Measurements from ENCODE around the gene HK1. TPM values are rescaled to one million over a fixed set of nuclear protein-coding genes. Genes with fewer than 3 reads are reported as not detected.

Gene HK1
- total and polyA plus RNA-seq, 2 of the 13 experiments (the other 11 are each of a cell fraction or from before 2014, with no cell fraction given) = 0.29 to 1.5 TPM

- no peak overlapping the region for H3K27ac ChIP-seq (ENCODE audit: extremely low read length, insufficient read depth, low read length)
- H3K4me1 ChIP-seq (ENCODE audit: insufficient read depth, low read length) = 0 out of 2 replicates have a peak, but pooled peaks cover 12% of the 10 kb centered on the region
- POLR2A ChIA-PET = no interaction called here
- H2AFZ ChIP-seq (ENCODE audit: low read length) = no peak overlapping the region
- FAIRE-seq (no peak), DNase-seq (ENCODE audit: low spot score) (no peak), ATAC-seq (peak; percentile 8; the same call in 2 of the 3 replicates)
- CTCF ChIA-PET (ENCODE audit: low intra/inter-chr PET ratio, low total read pairs) = no interaction called here
- no peaks in the 10 kb centered on the region for H4K20me1 ChIP-seq (ENCODE audit: insufficient read depth, low read length)
- WGBS (ENCODE audit: low lambda C conversion rate) = 29% methylated on average over 37 of the region's 73 CpGs
- peaks cover 8 to 43% of the 10 kb centered on the region in 2 experiments; a peak in 4 of 5 replicates for H3K27me3 ChIP-seq (ENCODE audit: control insufficient read depth in 1 of 2, insufficient read depth in 2 of 2, low read length in 2 of 2)
- H3K79me2 ChIP-seq (ENCODE audit: insufficient read depth, low read length) = no peaks in the 10 kb centered on the region
- no peak overlapping the region for H3K9ac ChIP-seq (ENCODE audit: insufficient read depth, low read depth, low read length)
- H3K9me3 ChIP-seq (ENCODE audit: low read length) = no peaks in the 10 kb centered on the region
- no peaks in the 10 kb centered on the region for H3K36me3 ChIP-seq (replicated peaks in 1 of 2; ENCODE audit: control insufficient read depth in 1 of 2, insufficient read depth in 2 of 2, low read length in 2 of 2)
- in situ Hi-C loops (cut with HindIII; ENCODE audit: extremely low pct_ligation_motif_present, low pct_unique_long_range_greater_than_20kb) = no loop called here
- H3K4me3 ChIP-seq (replicated peaks in 1 of 3; ENCODE audit: insufficient read depth in 1 of 3, low read depth in 2 of 3, low read length in 3 of 3) = peak overlapping the region; percentile 45 to 71 (median 59)
- no TSS peak for BruUV-seq (replicated peaks)
- H3K4me2 ChIP-seq (ENCODE audit: low read depth, low read length) = peak overlapping the region; percentile 70
- intact Hi-C loops (cut with micrococcal nuclease; ENCODE audit: unreplicated experiment) = no loop called here
- TF ChIP-seq ATF3 (CRISPR knock-in tag; IDR thresholded peaks at IDR 0.05) (no peak), ZNF343 (CRISPR knock-in tag; IDR thresholded peaks at IDR 0.05) (0 out of 2 replicates have a peak, but pooled peaks have one; percentile 17), HDAC1 (CRISPR knock-in tag; IDR thresholded peaks at IDR 0.05) (0 out of 2 replicates have a peak, but pooled peaks have one; percentile 36), EZH2 (conservative IDR thresholded peaks at IDR 0.05; ENCODE audit: low read depth, low read length) (0 out of 2 replicates have a peak, but pooled peaks have one; percentile 22), FOXM1 (CRISPR knock-in tag; IDR thresholded peaks at IDR 0.05) (no peak), ZNF670 (CRISPR knock-in tag; IDR thresholded peaks at IDR 0.05; ENCODE audit: borderline replicate concordance) (0 out of 2 replicates have a peak, but pooled peaks have one; percentile 49), ZNF501 (CRISPR knock-in tag; IDR thresholded peaks at IDR 0.05) (peak; percentile 70), HNRNPK (IDR thresholded peaks at IDR 0.05; ENCODE audit: low read depth, low read length, poor library complexity, severe bottlenecking) (peak; percentile 1), ZNF263 (CRISPR knock-in tag; IDR thresholded peaks at IDR 0.05) (peak; percentile 96), SRSF1 (optimal IDR thresholded peaks at IDR 0.05; ENCODE audit: low read depth, low read length) (no peak), ZZZ3 (CRISPR knock-in tag; IDR thresholded peaks at IDR 0.05; ENCODE audit: borderline replicate concordance) (no peak), SP2 (CRISPR knock-in tag; IDR thresholded peaks at IDR 0.05) (0 out of 2 replicates have a peak, but pooled peaks have one; percentile 34), HINFP (CRISPR knock-in tag; IDR thresholded peaks at IDR 0.05; ENCODE audit: low read depth) (no peak), IKZF1 (IDR thresholded peaks at IDR 0.05) (no peak)
- TF ChIP-seq, protein P1, sequence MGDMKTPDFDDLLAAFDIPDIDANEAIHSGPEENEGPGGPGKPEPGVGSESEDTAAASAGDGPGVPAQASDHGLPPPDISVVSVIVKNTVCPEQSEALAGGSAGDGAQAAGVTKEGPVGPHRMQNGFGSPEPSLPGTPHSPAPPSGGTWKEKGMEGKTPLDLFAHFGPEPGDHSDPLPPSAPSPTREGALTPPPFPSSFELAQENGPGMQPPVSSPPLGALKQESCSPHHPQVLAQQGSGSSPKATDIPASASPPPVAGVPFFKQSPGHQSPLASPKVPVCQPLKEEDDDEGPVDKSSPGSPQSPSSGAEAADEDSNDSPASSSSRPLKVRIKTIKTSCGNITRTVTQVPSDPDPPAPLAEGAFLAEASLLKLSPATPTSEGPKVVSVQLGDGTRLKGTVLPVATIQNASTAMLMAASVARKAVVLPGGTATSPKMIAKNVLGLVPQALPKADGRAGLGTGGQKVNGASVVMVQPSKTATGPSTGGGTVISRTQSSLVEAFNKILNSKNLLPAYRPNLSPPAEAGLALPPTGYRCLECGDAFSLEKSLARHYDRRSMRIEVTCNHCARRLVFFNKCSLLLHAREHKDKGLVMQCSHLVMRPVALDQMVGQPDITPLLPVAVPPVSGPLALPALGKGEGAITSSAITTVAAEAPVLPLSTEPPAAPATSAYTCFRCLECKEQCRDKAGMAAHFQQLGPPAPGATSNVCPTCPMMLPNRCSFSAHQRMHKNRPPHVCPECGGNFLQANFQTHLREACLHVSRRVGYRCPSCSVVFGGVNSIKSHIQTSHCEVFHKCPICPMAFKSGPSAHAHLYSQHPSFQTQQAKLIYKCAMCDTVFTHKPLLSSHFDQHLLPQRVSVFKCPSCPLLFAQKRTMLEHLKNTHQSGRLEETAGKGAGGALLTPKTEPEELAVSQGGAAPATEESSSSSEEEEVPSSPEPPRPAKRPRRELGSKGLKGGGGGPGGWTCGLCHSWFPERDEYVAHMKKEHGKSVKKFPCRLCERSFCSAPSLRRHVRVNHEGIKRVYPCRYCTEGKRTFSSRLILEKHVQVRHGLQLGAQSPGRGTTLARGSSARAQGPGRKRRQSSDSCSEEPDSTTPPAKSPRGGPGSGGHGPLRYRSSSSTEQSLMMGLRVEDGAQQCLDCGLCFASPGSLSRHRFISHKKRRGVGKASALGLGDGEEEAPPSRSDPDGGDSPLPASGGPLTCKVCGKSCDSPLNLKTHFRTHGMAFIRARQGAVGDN (CRISPR knock-in tag; IDR thresholded peaks at IDR 0.05) = peak; percentile 32; the same call in 1 of the 2 replicates
- TF ChIP-seq, protein P2, sequence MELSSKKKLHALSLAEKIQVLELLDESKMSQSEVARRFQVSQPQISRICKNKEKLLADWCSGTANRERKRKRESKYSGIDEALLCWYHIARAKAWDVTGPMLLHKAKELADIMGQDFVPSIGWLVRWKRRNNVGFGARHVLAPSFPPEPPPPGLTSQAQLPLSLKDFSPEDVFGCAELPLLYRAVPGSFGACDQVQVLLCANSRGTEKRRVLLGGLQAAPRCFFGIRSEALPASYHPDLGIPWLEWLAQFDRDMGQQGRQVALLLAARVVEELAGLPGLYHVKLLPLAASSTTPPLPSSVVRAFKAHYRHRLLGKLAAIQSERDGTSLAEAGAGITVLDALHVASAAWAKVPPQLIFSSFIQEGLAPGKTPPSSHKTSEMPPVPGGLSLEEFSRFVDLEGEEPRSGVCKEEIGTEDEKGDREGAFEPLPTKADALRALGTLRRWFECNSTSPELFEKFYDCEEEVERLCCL (CRISPR knock-in tag; IDR thresholded peaks at IDR 0.05; ENCODE audit: borderline replicate concordance) = no peak
These were observed 40.8 kb downstream of the HK1 start for GRCh38 chr10:69318867-69319727.

All from HepG2 (cell line).